ENCODE data around the gene ZNF283. TPM values are rescaled to one million over a fixed set of nuclear protein-coding genes. Genes with fewer than 3 reads are reported as not detected.

The ZNF283 gene
- total and polyA plus RNA-seq, 9 of the 15 experiments (the other 6 are each of a cell fraction or from before 2014, with no cell fraction given), result 6.0 to 19.5 (median 9.8) TPM

DNA sequence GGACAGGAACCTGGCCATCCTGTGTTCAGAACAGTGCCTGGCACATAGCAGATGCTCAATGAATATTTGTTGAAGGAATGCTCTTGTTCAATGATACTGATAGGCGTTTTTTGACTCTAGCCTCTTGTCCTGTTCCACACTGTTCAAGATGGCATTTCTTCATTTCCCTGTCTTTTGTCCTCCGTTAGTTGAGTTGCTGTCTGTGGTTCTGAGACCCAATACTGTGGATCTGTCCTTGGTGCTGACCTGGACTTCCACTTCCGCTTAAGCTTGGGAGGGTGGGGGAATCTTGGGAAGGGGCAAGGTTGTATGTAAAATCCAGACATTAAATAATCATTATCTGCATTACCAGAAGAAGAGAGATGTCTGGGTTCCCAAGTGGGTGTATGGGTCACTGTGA lies 38.1 kb upstream of the ZNF283 start (continued):
- TF ChIP-seq CSDE1 (IDR thresholded peaks at IDR 0.05), result no peak
- TF ChIP-seq, protein P1, sequence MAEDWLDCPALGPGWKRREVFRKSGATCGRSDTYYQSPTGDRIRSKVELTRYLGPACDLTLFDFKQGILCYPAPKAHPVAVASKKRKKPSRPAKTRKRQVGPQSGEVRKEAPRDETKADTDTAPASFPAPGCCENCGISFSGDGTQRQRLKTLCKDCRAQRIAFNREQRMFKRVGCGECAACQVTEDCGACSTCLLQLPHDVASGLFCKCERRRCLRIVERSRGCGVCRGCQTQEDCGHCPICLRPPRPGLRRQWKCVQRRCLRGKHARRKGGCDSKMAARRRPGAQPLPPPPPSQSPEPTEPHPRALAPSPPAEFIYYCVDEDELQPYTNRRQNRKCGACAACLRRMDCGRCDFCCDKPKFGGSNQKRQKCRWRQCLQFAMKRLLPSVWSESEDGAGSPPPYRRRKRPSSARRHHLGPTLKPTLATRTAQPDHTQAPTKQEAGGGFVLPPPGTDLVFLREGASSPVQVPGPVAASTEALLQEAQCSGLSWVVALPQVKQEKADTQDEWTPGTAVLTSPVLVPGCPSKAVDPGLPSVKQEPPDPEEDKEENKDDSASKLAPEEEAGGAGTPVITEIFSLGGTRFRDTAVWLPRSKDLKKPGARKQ (CRISPR knock-in tag; IDR thresholded peaks at IDR 0.05), result no peak
- peak; percentile 53; the same call in 1 of the 2 replicates for TF ChIP-seq ZKSCAN8 (CRISPR knock-in tag; IDR thresholded peaks at IDR 0.05)
- TF ChIP-seq HCFC1 (IDR thresholded peaks at IDR 0.05; ENCODE audit: low read depth, low read length), result peak; percentile 42; the same call in 1 of the 2 replicates
- no peak for TF ChIP-seq HEY1 (CRISPR knock-in tag; IDR thresholded peaks at IDR 0.05; ENCODE audit: borderline replicate concordance)
- TF ChIP-seq, protein P2, sequence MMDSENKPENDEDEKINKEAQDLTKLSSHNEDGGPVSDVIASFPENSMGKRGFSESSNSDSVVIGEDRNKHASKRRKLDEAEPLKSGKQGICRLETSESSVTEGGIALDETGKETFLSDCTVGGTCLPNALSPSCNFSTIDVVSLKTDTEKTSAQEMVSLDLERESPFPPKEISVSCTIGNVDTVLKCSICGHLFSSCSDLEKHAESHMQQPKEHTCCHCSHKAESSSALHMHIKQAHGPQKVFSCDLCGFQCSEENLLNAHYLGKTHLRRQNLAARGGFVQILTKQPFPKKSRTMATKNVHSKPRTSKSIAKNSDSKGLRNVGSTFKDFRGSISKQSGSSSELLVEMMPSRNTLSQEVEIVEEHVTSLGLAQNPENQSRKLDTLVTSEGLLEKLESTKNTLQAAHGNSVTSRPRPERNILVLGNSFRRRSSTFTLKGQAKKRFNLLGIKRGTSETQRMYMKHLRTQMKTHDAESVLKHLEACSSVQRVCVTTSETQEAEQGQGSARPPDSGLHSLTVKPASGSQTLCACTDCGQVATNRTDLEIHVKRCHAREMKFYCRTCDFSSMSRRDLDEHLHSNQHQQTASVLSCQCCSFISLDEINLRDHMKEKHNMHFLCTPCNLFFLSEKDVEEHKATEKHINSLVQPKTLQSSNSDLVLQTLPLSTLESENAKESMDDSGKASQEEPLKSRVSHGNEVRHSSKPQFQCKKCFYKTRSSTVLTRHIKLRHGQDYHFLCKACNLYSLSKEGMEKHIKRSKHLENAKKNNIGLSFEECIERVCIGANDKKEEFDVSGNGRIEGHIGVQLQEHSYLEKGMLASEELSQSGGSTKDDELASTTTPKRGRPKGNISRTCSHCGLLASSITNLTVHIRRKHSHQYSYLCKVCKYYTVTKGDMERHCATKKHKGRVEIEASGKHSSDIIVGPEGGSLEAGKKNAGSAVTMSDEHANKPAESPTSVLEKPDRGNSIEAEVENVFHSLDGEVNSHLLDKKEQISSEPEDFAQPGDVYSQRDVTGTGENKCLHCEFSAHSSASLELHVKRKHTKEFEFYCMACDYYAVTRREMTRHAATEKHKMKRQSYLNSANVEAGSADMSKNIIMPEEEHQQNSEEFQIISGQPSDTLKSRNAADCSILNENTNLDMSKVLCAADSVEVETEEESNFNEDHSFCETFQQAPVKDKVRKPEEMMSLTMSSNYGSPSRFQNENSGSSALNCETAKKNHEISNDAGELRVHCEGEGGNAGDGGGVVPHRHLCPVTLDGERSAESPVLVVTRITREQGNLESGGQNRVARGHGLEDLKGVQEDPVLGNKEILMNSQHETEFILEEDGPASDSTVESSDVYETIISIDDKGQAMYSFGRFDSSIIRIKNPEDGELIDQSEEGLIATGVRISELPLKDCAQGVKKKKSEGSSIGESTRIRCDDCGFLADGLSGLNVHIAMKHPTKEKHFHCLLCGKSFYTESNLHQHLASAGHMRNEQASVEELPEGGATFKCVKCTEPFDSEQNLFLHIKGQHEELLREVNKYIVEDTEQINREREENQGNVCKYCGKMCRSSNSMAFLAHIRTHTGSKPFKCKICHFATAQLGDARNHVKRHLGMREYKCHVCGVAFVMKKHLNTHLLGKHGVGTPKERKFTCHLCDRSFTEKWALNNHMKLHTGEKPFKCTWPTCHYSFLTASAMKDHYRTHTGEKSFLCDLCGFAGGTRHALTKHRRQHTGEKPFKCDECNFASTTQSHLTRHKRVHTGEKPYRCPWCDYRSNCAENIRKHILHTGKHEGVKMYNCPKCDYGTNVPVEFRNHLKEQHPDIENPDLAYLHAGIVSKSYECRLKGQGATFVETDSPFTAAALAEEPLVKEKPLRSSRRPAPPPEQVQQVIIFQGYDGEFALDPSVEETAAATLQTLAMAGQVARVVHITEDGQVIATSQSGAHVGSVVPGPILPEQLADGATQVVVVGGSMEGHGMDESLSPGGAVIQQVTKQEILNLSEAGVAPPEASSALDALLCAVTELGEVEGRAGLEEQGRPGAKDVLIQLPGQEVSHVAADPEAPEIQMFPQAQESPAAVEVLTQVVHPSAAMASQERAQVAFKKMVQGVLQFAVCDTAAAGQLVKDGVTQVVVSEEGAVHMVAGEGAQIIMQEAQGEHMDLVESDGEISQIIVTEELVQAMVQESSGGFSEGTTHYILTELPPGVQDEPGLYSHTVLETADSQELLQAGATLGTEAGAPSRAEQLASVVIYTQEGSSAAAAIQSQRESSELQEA (IDR thresholded peaks at IDR 0.05; ENCODE audit: low read depth), result no peak
- no peak for TF ChIP-seq MEF2A (IDR thresholded peaks at IDR 0.05; ENCODE audit: control insufficient read depth, low read depth, low read length)
- no peak for TF ChIP-seq SIX5 (IDR thresholded peaks at IDR 0.05; ENCODE audit: borderline replicate concordance in 1 of 2, insufficient read depth in 1 of 2, low read depth in 1 of 2, low read length in 2 of 2)
- no peak for TF ChIP-seq ZNF140 (CRISPR knock-in tag; IDR thresholded peaks at IDR 0.05)
- TF ChIP-seq, protein P3, sequence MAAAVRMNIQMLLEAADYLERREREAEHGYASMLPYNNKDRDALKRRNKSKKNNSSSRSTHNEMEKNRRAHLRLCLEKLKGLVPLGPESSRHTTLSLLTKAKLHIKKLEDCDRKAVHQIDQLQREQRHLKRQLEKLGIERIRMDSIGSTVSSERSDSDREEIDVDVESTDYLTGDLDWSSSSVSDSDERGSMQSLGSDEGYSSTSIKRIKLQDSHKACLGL (CRISPR knock-in tag; IDR thresholded peaks at IDR 0.05; ENCODE audit: borderline replicate concordance, poor library complexity, severe bottlenecking), result no peak
- TF ChIP-seq, protein P4, sequence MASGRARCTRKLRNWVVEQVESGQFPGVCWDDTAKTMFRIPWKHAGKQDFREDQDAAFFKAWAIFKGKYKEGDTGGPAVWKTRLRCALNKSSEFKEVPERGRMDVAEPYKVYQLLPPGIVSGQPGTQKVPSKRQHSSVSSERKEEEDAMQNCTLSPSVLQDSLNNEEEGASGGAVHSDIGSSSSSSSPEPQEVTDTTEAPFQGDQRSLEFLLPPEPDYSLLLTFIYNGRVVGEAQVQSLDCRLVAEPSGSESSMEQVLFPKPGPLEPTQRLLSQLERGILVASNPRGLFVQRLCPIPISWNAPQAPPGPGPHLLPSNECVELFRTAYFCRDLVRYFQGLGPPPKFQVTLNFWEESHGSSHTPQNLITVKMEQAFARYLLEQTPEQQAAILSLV (tag; IDR thresholded peaks at IDR 0.05), result no peak
- no peak for TF ChIP-seq TCF7 (IDR thresholded peaks at IDR 0.05; ENCODE audit: borderline replicate concordance)
- TF ChIP-seq CCAR2 (IDR thresholded peaks at IDR 0.05; ENCODE audit: low read depth, low read length), result no peak
- TF ChIP-seq, protein P5, sequence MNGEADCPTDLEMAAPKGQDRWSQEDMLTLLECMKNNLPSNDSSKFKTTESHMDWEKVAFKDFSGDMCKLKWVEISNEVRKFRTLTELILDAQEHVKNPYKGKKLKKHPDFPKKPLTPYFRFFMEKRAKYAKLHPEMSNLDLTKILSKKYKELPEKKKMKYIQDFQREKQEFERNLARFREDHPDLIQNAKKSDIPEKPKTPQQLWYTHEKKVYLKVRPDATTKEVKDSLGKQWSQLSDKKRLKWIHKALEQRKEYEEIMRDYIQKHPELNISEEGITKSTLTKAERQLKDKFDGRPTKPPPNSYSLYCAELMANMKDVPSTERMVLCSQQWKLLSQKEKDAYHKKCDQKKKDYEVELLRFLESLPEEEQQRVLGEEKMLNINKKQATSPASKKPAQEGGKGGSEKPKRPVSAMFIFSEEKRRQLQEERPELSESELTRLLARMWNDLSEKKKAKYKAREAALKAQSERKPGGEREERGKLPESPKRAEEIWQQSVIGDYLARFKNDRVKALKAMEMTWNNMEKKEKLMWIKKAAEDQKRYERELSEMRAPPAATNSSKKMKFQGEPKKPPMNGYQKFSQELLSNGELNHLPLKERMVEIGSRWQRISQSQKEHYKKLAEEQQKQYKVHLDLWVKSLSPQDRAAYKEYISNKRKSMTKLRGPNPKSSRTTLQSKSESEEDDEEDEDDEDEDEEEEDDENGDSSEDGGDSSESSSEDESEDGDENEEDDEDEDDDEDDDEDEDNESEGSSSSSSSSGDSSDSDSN (IDR thresholded peaks at IDR 0.05; ENCODE audit: borderline replicate concordance in 1 of 2, low read depth in 2 of 2, low read length in 2 of 2), result no peak

All from K562 (cell line).